ENCODE measurements around the gene SLC12A9. TPM values are rescaled to one million over a fixed set of nuclear protein-coding genes. Genes with fewer than 3 reads are reported as not detected.

SLC12A9 gene
- total and polyA plus RNA-seq, 2 of the 8 experiments (the other 6 are each of a cell fraction or from before 2014, with no cell fraction given) = 31.4 to 40.1 TPM

GRCh38 chr7:100865938-100866728, 13.6 kb downstream of the SLC12A9 start:
- Histone ChIP-seq H3K9ac (replicated peaks in 1 of 4; ENCODE audit: extremely low read depth in 1 of 4, low read depth in 3 of 4, low read length in 3 of 4) (peak overlapping the region in 2 of 4 experiments; percentile 91; a peak in 4 of 7 replicates), H3K79me2 (ENCODE audit: control insufficient read depth in 1 of 2, insufficient read depth in 2 of 2, low read length in 2 of 2) (peaks cover 0 to 18% of the 10 kb centered on the region in 2 experiments; a peak in 3 of 4 replicates), H4K91ac (replicated peaks; ENCODE audit: insufficient read length, low read length) (peak overlapping the region; percentile 96), H3K27me3 (replicated peaks in 1 of 4; ENCODE audit: control insufficient read depth in 3 of 4, extremely low read depth in 1 of 4, insufficient read depth in 3 of 4, low read length in 3 of 4) (no peaks in the 10 kb centered on the region), H3K27ac (ENCODE audit: low read depth, low read length) (peak overlapping the region; percentile 94), H3K4me2 (ENCODE audit: insufficient read depth in 1 of 2, low read depth in 2 of 2, low read length in 2 of 2) (peak overlapping the region; percentile 73 to 91; a peak in 1 of 4 replicates), H4K5ac (ENCODE audit: insufficient read length, low read depth, low read length) (peak overlapping the region; percentile 39), H3K23me2 (ENCODE audit: low read depth, low read length) (peaks cover 6% of the 10 kb centered on the region; the same call in 1 of the 2 replicates), H2BK15ac (ENCODE audit: low read length) (peak overlapping the region; percentile 92; the same call in 1 of the 2 replicates), H3K4ac (replicated peaks; ENCODE audit: insufficient read length, low read depth, low read length) (peak overlapping the region; percentile 71), H3K14ac (ENCODE audit: insufficient read length) (no peak overlapping the region), H2BK5ac (ENCODE audit: low read depth, low read length) (peak overlapping the region; percentile 94), H2BK20ac (ENCODE audit: low read length) (no peak overlapping the region), H4K20me1 (replicated peaks in 1 of 2; ENCODE audit: control insufficient read depth in 1 of 2, insufficient read depth in 2 of 2, low read length in 2 of 2) (no peaks in the 10 kb centered on the region), H2AFZ (ENCODE audit: low read length) (no peak overlapping the region), H3K36me3 (ENCODE audit: control insufficient read depth in 2 of 4, insufficient read depth in 4 of 4, low read length in 3 of 4) (peaks cover 9 to 22% (median 14%) of the 10 kb centered on the region in 4 experiments), H3K79me1 (ENCODE audit: low read depth, low read length) (peaks cover 5% of the 10 kb centered on the region; the same call in 1 of the 2 replicates), H4K8ac (ENCODE audit: extremely low read depth, insufficient read depth, low read length) (peak overlapping the region; percentile 71; the same call in 1 of the 2 replicates), H2AK5ac (ENCODE audit: low read depth, low read length) (peak overlapping the region; percentile 98), H3K9me3 (ENCODE audit: insufficient read depth in 2 of 2, low read depth in 1 of 2, low read length in 1 of 2) (no peaks in the 10 kb centered on the region), H2BK12ac (ENCODE audit: low read depth, low read length) (peak overlapping the region; percentile 97; the same call in 1 of the 2 replicates), H3K4me1 (replicated peaks in 1 of 4; ENCODE audit: control insufficient read depth in 3 of 4, insufficient read depth in 4 of 4, low read length in 3 of 4) (peaks cover 2 to 16% (median 11%) of the 10 kb centered on the region in 4 experiments), H3K4me3 (ENCODE audit: extremely low read depth in 1 of 4, insufficient read depth in 2 of 4, low read depth in 3 of 4, low read length in 4 of 4) (peak overlapping the region in 1 of 4 experiments; percentile 89; a peak in 1 of 8 replicates), H3K56ac (replicated peaks; ENCODE audit: insufficient read length, low read depth, low read length) (no peak overlapping the region), H3K18ac (ENCODE audit: extremely low read depth, low read length) (peak overlapping the region; percentile 83), H2BK120ac (replicated peaks; ENCODE audit: low read depth, low read length) (peak overlapping the region; percentile 9), H3K23ac (ENCODE audit: insufficient read length) (no peak overlapping the region)
- FAIRE-seq (no peak), DNase-seq (ENCODE audit: low read depth in 1 of 2, low spot score in 2 of 2) (no peak)
- TF ChIP-seq RAD21 (IDR thresholded peaks at IDR 0.05 in 1 of 2, conservative IDR thresholded peaks at IDR 0.05 in 1 of 2; ENCODE audit: low read depth in 2 of 2, low read length in 2 of 2) = no peak
- TF ChIP-seq ASH2L (IDR thresholded peaks at IDR 0.05; ENCODE audit: low read length) = no peak
- TF ChIP-seq MAX (IDR thresholded peaks at IDR 0.05) = no peak
- TF ChIP-seq SIRT6 (IDR thresholded peaks at IDR 0.05; ENCODE audit: low read length) = no peak
- TF ChIP-seq JUN (IDR thresholded peaks at IDR 0.05; ENCODE audit: low read depth, low read length) = no peak
- no peak for TF ChIP-seq FOSL1 (IDR thresholded peaks at IDR 0.05; ENCODE audit: insufficient read depth, low read depth, low read length)
- TF ChIP-seq ZNF274 (IDR thresholded peaks at IDR 0.05; ENCODE audit: borderline replicate concordance, extremely low read depth, low read length) = no peak
- ChIA-PET POLR2A (ENCODE audit: partially characterized antibody) (interaction anchor here (0.8 to 15.1 kb wide), 12 partner anchors 9 to 161 kb away, joined by 3 to 313 read pairs (median 4); partner anchors contain the start of genes POP7, SLC12A9, SRRT and UFSP1), CTCF (ENCODE audit: partially characterized antibody) (interaction anchor here (0.9 to 2.2 kb wide), 3 partner anchors 10 to 32 kb away, joined by 3 to 8 read pairs (median 4); no protein-coding TSS in a partner anchor)
- 91% methylated on average over 21 of the region's 46 CpGs; no CpG with 5 or more reads in 1 of the 2 experiments for WGBS, 2 experiments (ENCODE audit: extremely low coverage in 1 of 2, insufficient coverage in 1 of 2, insufficient read length in 1 of 2, insufficient replicate concordance in 2 of 2, low coverage in 1 of 2, low lambda C conversion rate in 2 of 2, missing lambda C conversion rate in 1 of 2)
